Liver (tissue), 9 donors: ENCODE results near the gene NFIL3. TPM values are rescaled to one million over a fixed set of nuclear protein-coding genes. Genes with fewer than 3 reads are reported as not detected.

Experiments
- DNase-seq: peaks from one replicate; pipeline ENCODE4 v3.0.0-alpha.2; 2017; ENCODE audit warnings: low spot score
- H3K27ac ChIP-seq, 2 donors: one replicate each; pipeline ENCODE4 v1.7.0; 2013; ENCODE audit warnings: inconsistent platforms in 2 of 2, low read length in 2 of 2, control low read depth in 1 of 2, low read depth in 1 of 2, mild to moderate bottlenecking in 1 of 2
- H3K27me3 ChIP-seq, 4 donors: one replicate each; pipeline versions ENCODE4 v1.6.1 to v1.7.0; 2013; ENCODE audit warnings: low read length in 3 of 4, inconsistent platforms in 1 of 4, mild to moderate bottlenecking in 1 of 4, moderate library complexity in 1 of 4; ENCODE audit not compliant: control insufficient read depth in 4 of 4, insufficient read depth in 4 of 4
- H3K36me3 ChIP-seq, 4 donors: one replicate each; pipeline versions ENCODE4 v1.6.1 to v1.7.0; 2013; ENCODE audit warnings: low read length in 3 of 4, mild to moderate bottlenecking in 3 of 4, low read depth in 1 of 4, moderate library complexity in 1 of 4; ENCODE audit not compliant: control insufficient read depth in 4 of 4, insufficient read depth in 3 of 4
- H3K4me1 ChIP-seq, 4 donors: one replicate each; pipeline versions ENCODE4 v1.6.1 to v1.7.0; 2013; ENCODE audit warnings: low read length in 3 of 4, mild to moderate bottlenecking in 3 of 4, moderate library complexity in 1 of 4; ENCODE audit not compliant: control insufficient read depth in 4 of 4, insufficient read depth in 4 of 4
- H3K4me3 ChIP-seq, 3 donors: one replicate each; pipeline versions ENCODE4 v1.6.1 to v1.7.0; 2013; ENCODE audit warnings: low read length in 3 of 3, control low read depth in 1 of 3, low read depth in 1 of 3, mild to moderate bottlenecking in 1 of 3
- H3K9ac ChIP-seq, 2 donors: one replicate each; pipeline ENCODE4 v1.7.0; 2013; ENCODE audit warnings: low read length in 2 of 2, mild to moderate bottlenecking in 2 of 2, moderate library complexity in 2 of 2, control low read depth in 1 of 2, low read depth in 1 of 2
- H3K9me3 ChIP-seq, 4 donors: one replicate each; pipeline versions ENCODE4 v1.6.1 to v1.7.0; 2013; ENCODE audit warnings: low read length in 3 of 4; ENCODE audit not compliant: control insufficient read depth in 4 of 4
- EGR1 ChIP-seq, 2 donors: IDR thresholded peaks; 2 replicates each; pipeline ENCODE4 v1.6.1; 2016 to 2018; ENCODE audit warnings: antibody characterized with exemption in 2 of 2, low read depth in 2 of 2
- FOXA1 ChIP-seq: IDR thresholded peaks from 2 replicates; pipeline ENCODE4 v1.6.1; 2016; ENCODE audit warnings: antibody characterized with exemption
- FOXA2 ChIP-seq: IDR thresholded peaks from 2 replicates; pipeline ENCODE4 v1.6.1; 2016; ENCODE audit warnings: antibody characterized with exemption
- GABPA ChIP-seq, 2 donors: IDR thresholded peaks in 1 of 2; conservative IDR thresholded peaks in 1 of 2; 2 replicates each; pipeline ENCODE4 v1.6.1; 2016; ENCODE audit warnings: antibody characterized with exemption in 2 of 2, mild to moderate bottlenecking in 1 of 2, moderate library complexity in 1 of 2
- HNF4A ChIP-seq, 2 donors: conservative IDR thresholded peaks; 2 replicates each; pipeline ENCODE4 v1.6.1; 2016; ENCODE audit warnings: antibody characterized with exemption in 2 of 2, mild to moderate bottlenecking in 2 of 2
- HNF4G ChIP-seq: IDR thresholded peaks from 2 replicates; pipeline ENCODE4 v1.6.1; 2016; ENCODE audit warnings: antibody characterized with exemption
- JUND ChIP-seq, 2 donors: IDR thresholded peaks; 2 replicates each; pipeline ENCODE4 v1.6.1; 2016; ENCODE audit warnings: antibody characterized with exemption in 2 of 2
- NR2F2 ChIP-seq: IDR thresholded peaks from 2 replicates; pipeline ENCODE4 v1.6.1; 2016; ENCODE audit warnings: antibody characterized with exemption
- RAD21 ChIP-seq, 2 donors: IDR thresholded peaks; 2 replicates each; pipeline ENCODE4 v1.6.1; 2016; ENCODE audit warnings: antibody characterized with exemption in 2 of 2, mild to moderate bottlenecking in 2 of 2
- RXRA ChIP-seq, 2 donors: IDR thresholded peaks; 2 replicates each; pipeline ENCODE4 v1.6.1; 2017 to 2018; ENCODE audit warnings: antibody characterized with exemption in 2 of 2, mild to moderate bottlenecking in 1 of 2
- SP1 ChIP-seq: IDR thresholded peaks from 2 replicates; pipeline ENCODE4 v1.6.1; 2018; ENCODE audit warnings: antibody characterized with exemption, mild to moderate bottlenecking
- TAF1 ChIP-seq: conservative IDR thresholded peaks from 2 replicates; pipeline ENCODE4 v1.6.1; 2016; ENCODE audit warnings: antibody characterized with exemption, mild to moderate bottlenecking
- YY1 ChIP-seq: IDR thresholded peaks from 2 replicates; pipeline ENCODE4 v1.6.1; 2016; ENCODE audit warnings: antibody characterized with exemption, mild to moderate bottlenecking
- WGBS: extraction: QIAGEN DNeasy Blood & Tissue Kit; methylation state at CpG from one replicate; pipeline ENCODE4 v1.1.7; 2013; 5-methylcytosine and 5-hydroxymethylcytosine counted together
- polyA plus RNA-seq, 2 donors: library from polyadenylated mRNA; stranded (reverse) in 1 of 2; unstranded in 1 of 2; fragments of 200-250 nt in 1 of 2; fragments of >200 nt in 1 of 2; fragmentation: Nextera tagmentation in 1 of 2; extraction: Ambion mirVana in 1 of 2; gene quantifications; one replicate each; pipeline versions ENCODE4 v1.2.1 to v1.2.3, GENCODE V29; 2013 to 2015
- total RNA-seq, 2 donors: library from RNA; depleted of rRNA; stranded (reverse); fragments of >200 nt; gene quantifications; one replicate each; pipeline ENCODE4 v1.2.3, GENCODE V29; 2014
- TF ChIP-seq, protein P1 (sequence below): IDR thresholded peaks from 2 replicates; pipeline ENCODE4 v1.6.1; 2016; ENCODE audit warnings: antibody characterized with exemption
- TF ChIP-seq, protein P2 (sequence below): IDR thresholded peaks from 2 replicates; pipeline ENCODE4 v1.6.1; 2016; ENCODE audit warnings: antibody characterized with exemption, mild to moderate bottlenecking
- TF ChIP-seq, protein P3 (sequence below): IDR thresholded peaks from 2 replicates; pipeline ENCODE4 v1.6.1; 2016; ENCODE audit warnings: antibody characterized with exemption
- TF ChIP-seq, protein P4 (sequence below): IDR thresholded peaks from 2 replicates; pipeline ENCODE4 v1.6.1; 2016; ENCODE audit warnings: antibody characterized with exemption
- TF ChIP-seq, protein P5 (sequence below): fragments of 150-350 bp; IDR thresholded peaks from 2 replicates; pipeline ENCODE4 v1.5.1; 2017; ENCODE audit warnings: improper control_type of control experiment, low read depth, low read length; ENCODE audit not compliant: missing input control
- donor health status: healthy.
- donor health status: healthy.
- donor health status: healthy.
- donor health status: healthy.
- donor health status: healthy.

NFIL3 gene
- total and polyA plus RNA-seq, 4 donors: 6.6 to 20.2 (median 8.5) TPM

DNA sequence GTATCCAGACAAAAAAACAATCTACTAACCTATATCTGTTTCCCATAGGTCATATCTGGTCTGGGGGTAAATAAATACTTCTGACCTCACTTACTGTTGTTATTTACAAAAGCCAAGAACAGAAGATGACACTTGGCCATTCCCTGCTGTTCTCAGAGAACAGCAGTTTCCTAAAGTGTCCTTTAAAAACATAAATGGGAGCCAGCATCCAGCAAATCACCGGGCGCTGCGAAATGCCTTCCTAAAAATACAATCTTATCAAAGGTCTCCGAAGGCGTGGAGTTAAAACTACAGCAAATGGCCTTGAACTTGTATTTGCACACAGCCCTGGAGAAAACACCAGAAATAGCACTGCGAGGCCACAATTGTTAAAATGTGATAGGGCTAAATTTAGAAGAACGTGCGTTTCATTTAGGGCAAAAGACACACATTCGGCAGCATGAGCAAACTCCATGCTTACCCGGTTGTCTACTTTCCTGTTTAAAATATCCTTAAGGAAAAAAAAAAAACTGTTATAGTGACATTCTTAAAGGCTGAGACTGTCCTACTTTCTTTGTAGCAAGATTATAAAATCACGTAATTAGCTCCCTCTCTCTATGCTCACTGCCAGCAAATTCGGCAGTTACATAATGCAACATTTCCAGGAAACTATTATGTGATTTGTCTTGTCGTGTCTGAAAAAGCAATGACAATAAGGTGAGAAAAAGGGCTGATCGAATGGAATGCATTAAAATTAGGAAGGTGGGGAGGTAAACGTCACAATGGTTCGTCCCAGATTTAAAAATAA, 1.5 kb downstream of the NFIL3 start:
- H3K9me3 ChIP-seq: no peaks in the 10 kb centered on the region
- peak overlapping the region; percentile 88 to 95 for H3K9ac ChIP-seq
- whole genome bisulfite sequencing: 4% methylated on average over 16 of the region's 16 CpGs
- peak overlapping the region; percentile 71 to 94 (median 92) for H3K4me3 ChIP-seq
- peak overlapping the region; percentile 98 to 99 for H3K27ac ChIP-seq
- peaks cover 0 to 28% (median 19%) of the 10 kb centered on the region in 4 donors for H3K4me1 ChIP-seq
- DNase-seq: no peak
- no peaks in the 10 kb centered on the region for H3K27me3 ChIP-seq
- no peaks in the 10 kb centered on the region for H3K36me3 ChIP-seq
- TF ChIP-seq GABPA (IDR thresholded peaks at IDR 0.05 in 1 of 2, conservative IDR thresholded peaks at IDR 0.05 in 1 of 2) (no peak), HNF4G (no peak), YY1 (no peak), RXRA (IDR thresholded peaks at IDR 0.05) (no peak), NR2F2 (peak; percentile 53), EGR1 (IDR thresholded peaks at IDR 0.05; ENCODE audit: low read depth in 2 of 2) (peak in 1 of 2 donors; percentile 11), SP1 (peak; percentile 20), HNF4A (conservative IDR thresholded peaks at IDR 0.05) (peak; percentile 26 to 34), FOXA2 (no peak), JUND (IDR thresholded peaks at IDR 0.05) (peak in 1 of 2 donors; percentile 9), RAD21 (IDR thresholded peaks at IDR 0.05) (no peak), FOXA1 (no peak), TAF1 (no peak)
- TF ChIP-seq, protein P1, sequence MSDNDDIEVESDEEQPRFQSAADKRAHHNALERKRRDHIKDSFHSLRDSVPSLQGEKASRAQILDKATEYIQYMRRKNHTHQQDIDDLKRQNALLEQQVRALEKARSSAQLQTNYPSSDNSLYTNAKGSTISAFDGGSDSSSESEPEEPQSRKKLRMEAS: peak; percentile 5
- TF ChIP-seq, protein P2, sequence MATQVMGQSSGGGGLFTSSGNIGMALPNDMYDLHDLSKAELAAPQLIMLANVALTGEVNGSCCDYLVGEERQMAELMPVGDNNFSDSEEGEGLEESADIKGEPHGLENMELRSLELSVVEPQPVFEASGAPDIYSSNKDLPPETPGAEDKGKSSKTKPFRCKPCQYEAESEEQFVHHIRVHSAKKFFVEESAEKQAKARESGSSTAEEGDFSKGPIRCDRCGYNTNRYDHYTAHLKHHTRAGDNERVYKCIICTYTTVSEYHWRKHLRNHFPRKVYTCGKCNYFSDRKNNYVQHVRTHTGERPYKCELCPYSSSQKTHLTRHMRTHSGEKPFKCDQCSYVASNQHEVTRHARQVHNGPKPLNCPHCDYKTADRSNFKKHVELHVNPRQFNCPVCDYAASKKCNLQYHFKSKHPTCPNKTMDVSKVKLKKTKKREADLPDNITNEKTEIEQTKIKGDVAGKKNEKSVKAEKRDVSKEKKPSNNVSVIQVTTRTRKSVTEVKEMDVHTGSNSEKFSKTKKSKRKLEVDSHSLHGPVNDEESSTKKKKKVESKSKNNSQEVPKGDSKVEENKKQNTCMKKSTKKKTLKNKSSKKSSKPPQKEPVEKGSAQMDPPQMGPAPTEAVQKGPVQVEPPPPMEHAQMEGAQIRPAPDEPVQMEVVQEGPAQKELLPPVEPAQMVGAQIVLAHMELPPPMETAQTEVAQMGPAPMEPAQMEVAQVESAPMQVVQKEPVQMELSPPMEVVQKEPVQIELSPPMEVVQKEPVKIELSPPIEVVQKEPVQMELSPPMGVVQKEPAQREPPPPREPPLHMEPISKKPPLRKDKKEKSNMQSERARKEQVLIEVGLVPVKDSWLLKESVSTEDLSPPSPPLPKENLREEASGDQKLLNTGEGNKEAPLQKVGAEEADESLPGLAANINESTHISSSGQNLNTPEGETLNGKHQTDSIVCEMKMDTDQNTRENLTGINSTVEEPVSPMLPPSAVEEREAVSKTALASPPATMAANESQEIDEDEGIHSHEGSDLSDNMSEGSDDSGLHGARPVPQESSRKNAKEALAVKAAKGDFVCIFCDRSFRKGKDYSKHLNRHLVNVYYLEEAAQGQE: peak; percentile 30
- TF ChIP-seq, protein P3, sequence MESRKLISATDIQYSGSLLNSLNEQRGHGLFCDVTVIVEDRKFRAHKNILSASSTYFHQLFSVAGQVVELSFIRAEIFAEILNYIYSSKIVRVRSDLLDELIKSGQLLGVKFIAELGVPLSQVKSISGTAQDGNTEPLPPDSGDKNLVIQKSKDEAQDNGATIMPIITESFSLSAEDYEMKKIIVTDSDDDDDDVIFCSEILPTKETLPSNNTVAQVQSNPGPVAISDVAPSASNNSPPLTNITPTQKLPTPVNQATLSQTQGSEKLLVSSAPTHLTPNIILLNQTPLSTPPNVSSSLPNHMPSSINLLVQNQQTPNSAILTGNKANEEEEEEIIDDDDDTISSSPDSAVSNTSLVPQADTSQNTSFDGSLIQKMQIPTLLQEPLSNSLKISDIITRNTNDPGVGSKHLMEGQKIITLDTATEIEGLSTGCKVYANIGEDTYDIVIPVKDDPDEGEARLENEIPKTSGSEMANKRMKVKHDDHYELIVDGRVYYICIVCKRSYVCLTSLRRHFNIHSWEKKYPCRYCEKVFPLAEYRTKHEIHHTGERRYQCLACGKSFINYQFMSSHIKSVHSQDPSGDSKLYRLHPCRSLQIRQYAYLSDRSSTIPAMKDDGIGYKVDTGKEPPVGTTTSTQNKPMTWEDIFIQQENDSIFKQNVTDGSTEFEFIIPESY: no peak
- TF ChIP-seq, protein P4, sequence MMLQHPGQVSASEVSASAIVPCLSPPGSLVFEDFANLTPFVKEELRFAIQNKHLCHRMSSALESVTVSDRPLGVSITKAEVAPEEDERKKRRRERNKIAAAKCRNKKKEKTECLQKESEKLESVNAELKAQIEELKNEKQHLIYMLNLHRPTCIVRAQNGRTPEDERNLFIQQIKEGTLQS: peak; percentile 5
- TF ChIP-seq, protein P5, sequence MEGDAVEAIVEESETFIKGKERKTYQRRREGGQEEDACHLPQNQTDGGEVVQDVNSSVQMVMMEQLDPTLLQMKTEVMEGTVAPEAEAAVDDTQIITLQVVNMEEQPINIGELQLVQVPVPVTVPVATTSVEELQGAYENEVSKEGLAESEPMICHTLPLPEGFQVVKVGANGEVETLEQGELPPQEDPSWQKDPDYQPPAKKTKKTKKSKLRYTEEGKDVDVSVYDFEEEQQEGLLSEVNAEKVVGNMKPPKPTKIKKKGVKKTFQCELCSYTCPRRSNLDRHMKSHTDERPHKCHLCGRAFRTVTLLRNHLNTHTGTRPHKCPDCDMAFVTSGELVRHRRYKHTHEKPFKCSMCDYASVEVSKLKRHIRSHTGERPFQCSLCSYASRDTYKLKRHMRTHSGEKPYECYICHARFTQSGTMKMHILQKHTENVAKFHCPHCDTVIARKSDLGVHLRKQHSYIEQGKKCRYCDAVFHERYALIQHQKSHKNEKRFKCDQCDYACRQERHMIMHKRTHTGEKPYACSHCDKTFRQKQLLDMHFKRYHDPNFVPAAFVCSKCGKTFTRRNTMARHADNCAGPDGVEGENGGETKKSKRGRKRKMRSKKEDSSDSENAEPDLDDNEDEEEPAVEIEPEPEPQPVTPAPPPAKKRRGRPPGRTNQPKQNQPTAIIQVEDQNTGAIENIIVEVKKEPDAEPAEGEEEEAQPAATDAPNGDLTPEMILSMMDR: no peak
